Activated T-cell treated with anti-CD3 and anti-CD28 coated beads for 1 hour (primary cell): Measurements from ENCODE around the gene SORBS1.

ENCODE experiments used
- DNase-seq: peaks from one replicate; pipeline ENCODE4 v3.0.0-alpha.2; 2020; ENCODE audit warnings: low read depth

SORBS1 gene

GRCh38 chr10:95435548-95436279, 125.5 kb downstream of the SORBS1 start:
- DNase-seq, result no peak

GRCh38 chr10:95434583-95434982, 126.6 kb downstream of the SORBS1 start:
- no peak for DNase-seq

GRCh38 chr10:95431900-95432342, 129.2 kb downstream of the SORBS1 start:
- no peak for DNase-seq

- peak; percentile 21 for DNase-seq
Measured at GRCh38 chr10:95430231-95430951, 130.8 kb downstream of the SORBS1 start.

DNA sequence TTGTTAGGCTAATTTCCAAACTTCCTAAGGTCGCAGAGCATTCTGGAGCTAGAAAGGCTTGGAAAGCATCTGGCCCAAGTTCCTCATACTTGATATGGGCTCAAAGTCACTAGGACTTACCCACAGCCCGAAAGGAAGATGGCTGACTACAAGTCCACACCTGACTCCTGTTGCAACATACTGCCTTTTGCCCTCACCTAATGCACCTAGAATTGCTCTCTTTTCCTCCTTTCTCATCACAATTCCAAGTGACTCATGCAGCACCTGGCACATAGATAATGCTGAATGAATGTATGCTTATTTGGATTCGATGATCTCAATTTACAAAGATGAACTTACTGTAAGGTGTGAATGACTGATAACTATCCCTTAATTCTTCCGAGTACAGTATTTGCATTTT, 131.5 kb downstream of the SORBS1 start:
- DNase-seq, result no peak

DNA sequence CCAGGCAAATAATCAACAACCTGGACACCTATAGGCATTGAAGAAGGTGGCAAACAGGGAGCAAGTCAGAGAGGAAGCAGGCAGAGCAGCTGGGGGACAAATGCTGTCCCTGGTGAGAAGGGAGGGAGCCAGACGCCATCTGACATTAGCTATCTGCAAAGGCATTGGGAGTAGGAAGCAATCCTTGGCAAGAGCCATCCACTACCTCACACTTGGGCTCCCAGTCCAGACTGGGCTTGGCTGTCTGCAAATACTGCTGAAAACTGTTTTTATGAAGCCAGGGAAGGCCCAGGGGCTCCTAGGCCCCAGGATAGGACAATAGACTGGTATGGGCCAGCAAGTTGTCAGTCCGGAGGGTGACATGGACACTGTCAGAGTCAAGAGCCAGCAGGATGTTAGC, 132.5 kb downstream of the SORBS1 start:
- no peak for DNase-seq

DNA sequence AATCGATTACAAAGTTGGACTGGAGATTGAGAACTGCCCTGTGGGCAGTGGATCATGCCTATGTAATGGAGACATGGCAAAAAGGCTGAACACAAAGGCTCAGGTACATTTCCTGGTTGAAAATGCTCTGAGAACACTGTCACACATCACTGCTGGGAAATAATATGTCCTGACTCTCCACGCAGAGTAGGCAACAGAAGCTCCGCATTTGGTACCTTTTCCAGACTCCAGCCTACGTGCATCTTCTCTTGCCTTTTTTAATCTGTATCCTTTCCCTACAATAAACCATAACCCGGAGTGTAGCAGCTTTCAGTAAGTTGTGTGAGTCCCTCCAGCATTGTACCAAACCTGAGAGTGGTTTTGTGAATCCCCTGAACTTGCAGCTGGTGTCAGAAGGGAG, 134.7 kb downstream of the SORBS1 start:
- no peak for DNase-seq

GRCh38 chr10:95425592-95426465, 135.3 kb downstream of the SORBS1 start:
- no peak for DNase-seq

- DNase-seq, result no peak
Measured at GRCh38 chr10:95423164-95424005, 137.8 kb downstream of the SORBS1 start.

- no peak for DNase-seq
Measured at GRCh38 chr10:95422233-95422632, 138.9 kb downstream of the SORBS1 start.

- DNase-seq, result no peak
Measured at GRCh38 chr10:95421782-95422181, 139.4 kb downstream of the SORBS1 start.

DNA sequence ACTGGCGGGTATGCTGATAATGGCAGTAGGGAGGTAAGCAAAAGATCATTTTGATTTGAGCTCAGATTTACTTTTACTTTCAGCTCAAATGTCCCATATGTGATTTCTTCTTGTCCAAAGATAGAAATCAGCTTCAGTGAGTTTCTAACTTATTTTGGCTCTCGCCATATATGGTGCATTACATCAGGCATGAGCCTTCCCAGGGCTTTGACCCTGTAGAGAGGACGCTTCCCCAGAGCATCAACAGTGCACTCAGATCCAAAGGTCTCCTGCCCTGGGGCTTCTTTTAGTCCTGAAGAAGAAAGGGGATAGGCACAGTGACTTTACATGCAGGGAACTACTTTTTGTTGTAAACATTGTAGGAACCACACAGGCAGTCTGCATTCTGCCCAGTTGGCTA, 141.8 kb downstream of the SORBS1 start:
- DNase-seq, result no peak

- DNase-seq, result no peak
Measured at GRCh38 chr10:95416973-95417372, 144.2 kb downstream of the SORBS1 start.

DNA sequence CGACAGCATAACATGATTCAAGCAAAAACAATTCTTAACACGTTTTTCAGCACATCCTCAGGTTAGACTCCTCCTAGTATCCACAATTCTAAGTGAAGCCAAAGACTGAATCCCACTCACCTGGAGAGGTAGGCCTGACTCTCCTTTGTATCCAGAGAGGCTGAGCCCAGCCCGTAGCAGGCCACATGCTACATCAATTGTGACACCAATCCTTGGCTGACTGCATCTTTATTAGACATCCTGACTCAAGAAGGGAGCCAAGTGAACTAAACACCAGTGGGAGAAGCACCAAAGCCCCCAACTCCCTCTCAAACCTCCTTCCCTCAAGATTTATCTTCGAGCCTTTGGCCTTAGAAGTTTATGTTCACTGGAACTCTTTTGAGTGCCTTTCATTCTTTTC, 144.9 kb downstream of the SORBS1 start:
- DNase-seq, result no peak

GRCh38 chr10:95415621-95416031, 145.5 kb downstream of the SORBS1 start:
- no peak for DNase-seq

- DNase-seq, result no peak
Measured at GRCh38 chr10:95414844-95415485, 146.2 kb downstream of the SORBS1 start.

- DNase-seq, result no peak
Measured at GRCh38 chr10:95414016-95414830, 146.9 kb downstream of the SORBS1 start.

DNA sequence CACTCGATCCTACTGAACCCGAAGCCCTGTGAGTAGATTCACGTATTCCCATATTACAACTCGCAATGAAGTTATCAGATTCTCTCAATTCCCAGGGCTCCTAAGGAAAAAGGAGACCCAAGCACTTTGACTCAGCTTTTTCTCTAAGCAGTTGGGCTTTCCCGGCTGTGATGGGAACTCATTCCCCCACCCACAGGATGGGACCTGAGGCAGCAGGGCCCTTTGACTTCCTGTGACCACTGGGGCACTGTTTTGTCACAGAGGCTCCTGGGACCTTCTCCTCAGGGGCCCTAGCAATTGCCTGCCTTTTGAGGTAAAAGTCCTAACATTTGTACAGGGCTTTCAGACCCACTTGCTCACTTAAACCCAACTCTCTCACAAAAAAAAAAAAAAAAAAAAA, 147.6 kb downstream of the SORBS1 start:
- DNase-seq, result no peak

- DNase-seq, result no peak
Measured at GRCh38 chr10:95411635-95412034, 149.5 kb downstream of the SORBS1 start.
